ENCODE measurements around the gene CEP112. TPM values are rescaled to one million over a fixed set of nuclear protein-coding genes. Genes with fewer than 3 reads are reported as not detected.

Gene CEP112
- total and polyA plus RNA-seq, 2 of the 8 experiments (the other 6 are each of a cell fraction or from before 2014, with no cell fraction given), result 0.62 to 3.1 TPM

DNA sequence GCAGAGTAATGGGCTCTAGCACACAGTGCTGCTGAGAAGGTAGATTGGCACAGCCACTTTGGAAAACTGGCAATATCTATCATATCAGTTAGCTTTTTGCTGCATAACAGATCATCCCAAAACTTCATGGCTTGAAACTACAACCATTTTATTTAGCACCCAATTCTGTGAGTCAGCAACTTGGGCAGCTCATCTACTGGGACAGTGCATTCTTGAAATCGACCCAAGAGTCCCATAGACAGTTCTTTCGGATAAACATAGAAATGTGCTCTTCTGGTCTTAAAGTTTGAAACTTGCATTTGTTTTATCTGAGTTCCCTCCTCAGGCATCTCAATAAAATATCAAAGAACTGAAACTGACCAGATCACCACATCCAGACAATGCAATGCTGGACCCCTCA lies 76.7 kb downstream of the CEP112 start (continued):
- no peak for TF ChIP-seq SP1 (IDR thresholded peaks at IDR 0.05; ENCODE audit: low read depth, low read length)
- TF ChIP-seq NANOG (IDR thresholded peaks at IDR 0.05; ENCODE audit: insufficient read depth, low read depth, low read length, poor library complexity, severe bottlenecking), result no peak
- TF ChIP-seq KDM4A (IDR thresholded peaks at IDR 0.05; ENCODE audit: low read depth, low read length, severe bottlenecking), result no peak
- TF ChIP-seq ASH2L (IDR thresholded peaks at IDR 0.05; ENCODE audit: low read length), result no peak
- no peak for TF ChIP-seq SIN3A (conservative IDR thresholded peaks at IDR 0.05 in 1 of 2, IDR thresholded peaks at IDR 0.05 in 1 of 2; ENCODE audit: low read depth in 1 of 2, low read length in 2 of 2)

Measured in H1 (cell line).